GM19240 (cell line): ENCODE results near the gene CLIP2.
A peak's percentile ranks its signal among the peaks of the same experiment; 100 is the strongest.

Source experiments
- DNase-seq: peaks from one replicate; pipeline ENCODE4 v3.0.0; 2011; ENCODE audit warnings: low spot score; ENCODE audit not compliant: insufficient read length

The CLIP2 gene

DNA sequence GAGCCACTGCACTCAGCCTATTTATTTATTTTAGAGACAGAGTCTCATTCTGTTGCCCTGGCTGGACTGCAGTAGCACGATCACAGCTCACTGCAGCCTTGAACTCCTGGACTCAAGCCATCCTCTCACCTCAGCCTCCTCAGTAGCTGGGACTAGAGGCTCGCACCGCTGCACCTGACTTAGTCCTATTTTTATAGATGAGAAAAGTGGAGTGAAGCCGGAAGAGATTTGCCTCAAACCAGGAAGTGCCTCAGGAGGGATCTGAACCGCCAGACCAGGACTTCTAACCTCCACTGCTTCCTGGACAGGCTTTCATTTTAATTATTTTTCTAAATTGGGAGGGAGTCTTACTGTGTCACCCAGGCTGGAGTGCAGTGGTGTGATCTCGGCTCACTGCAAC, 17.5 kb upstream of the CLIP2 start:
- no peak for DNase-seq

DNA sequence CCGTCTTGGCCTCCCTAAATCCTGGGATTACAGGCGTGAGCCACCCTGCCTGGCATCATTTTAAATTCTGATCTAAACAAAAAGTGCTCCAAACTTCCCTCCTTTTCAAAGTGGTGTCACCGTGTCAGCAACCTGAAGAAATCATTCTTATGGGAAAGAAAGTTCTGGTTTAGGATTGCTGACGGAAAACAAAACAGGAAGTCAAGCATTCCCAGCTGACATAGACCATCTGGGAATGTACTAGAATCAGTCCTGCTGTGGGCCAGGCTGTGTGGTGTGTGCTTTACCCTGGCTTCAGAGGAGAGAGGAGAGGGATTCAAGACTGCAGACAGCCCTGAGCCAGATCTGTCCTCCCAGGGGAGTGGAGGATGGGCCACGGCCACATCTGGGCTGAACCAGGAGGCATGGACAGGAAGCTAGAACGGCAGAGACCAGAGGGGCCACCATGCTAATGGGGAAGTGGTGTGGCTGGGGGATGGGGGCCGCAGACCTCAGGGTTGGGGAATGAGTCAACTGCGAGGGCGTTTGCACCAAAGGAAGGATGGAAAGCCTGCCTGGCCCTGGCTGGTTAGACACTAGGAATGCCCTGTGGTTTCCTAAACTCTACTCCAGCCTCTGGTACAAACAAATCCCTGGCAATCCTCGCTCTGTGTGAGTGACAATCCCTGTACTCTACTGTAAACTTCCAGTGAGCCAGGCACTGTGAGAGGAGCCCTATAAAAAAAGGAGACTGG, 16.7 kb upstream of the CLIP2 start:
- DNase-seq = peak; percentile 87

DNA sequence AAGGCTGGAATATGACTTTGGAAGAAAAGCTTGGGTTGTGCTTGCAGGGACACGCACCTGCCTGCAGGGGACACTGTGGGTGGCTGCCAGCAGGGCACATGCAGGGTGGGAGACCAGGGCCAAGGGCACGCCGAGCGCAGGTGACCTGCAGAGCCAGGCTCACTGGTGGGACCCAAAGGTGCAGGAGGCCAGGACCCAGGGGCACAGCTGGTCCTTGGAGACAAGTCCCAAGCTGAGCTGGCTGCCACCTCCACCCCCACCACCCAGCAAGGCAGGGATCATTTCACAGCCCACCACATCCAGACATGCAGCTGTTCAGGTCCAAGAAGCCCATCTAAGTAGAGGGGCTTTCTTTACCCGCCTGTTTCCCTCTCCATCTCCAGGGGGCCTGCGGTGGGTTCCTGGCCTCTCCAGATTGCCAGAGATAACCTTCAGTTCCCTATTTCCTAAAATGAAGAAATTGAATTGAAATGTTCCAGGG, 13.8 kb upstream of the CLIP2 start:
- no peak for DNase-seq

DNA sequence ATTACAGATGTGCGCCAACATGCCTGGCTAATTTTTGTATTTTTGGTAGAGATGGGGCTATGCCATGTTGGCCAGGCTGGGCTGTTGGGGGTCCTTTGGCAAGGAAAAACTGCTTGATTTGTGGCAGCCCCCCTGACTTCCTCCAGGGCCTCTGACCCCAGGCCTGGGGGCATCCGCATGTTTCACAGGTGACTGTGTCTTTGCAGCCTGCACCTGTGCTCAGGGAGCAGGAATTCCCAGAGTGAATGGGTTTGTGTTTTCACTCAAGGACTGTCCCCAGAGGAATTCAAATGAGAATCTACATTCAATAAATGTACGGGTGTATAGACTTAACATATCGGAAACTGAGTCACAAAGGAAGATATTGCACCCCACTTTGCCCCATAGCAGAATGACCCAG, 11.6 kb upstream of the CLIP2 start:
- DNase-seq = no peak

DNA sequence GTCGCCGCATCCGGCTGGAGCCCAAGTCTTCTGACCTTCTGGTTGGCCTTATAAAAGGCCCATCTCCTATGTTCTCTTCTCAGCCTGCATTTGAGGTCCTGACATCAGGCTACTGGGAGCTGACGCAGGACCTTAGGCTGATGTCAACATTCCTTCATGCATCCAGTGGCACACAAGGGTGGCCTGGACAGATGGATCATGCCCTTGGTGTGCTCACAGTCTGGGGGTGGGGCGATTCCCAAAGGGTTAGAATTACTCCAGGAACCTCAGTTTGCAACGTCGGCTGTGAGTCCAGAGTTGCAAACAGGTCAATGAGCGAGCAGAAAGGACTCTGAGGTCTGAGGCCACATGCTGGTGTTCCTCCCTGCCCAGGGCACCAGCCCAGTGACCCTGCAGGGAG, 8.2 kb upstream of the CLIP2 start:
- DNase-seq = no peak

DNA sequence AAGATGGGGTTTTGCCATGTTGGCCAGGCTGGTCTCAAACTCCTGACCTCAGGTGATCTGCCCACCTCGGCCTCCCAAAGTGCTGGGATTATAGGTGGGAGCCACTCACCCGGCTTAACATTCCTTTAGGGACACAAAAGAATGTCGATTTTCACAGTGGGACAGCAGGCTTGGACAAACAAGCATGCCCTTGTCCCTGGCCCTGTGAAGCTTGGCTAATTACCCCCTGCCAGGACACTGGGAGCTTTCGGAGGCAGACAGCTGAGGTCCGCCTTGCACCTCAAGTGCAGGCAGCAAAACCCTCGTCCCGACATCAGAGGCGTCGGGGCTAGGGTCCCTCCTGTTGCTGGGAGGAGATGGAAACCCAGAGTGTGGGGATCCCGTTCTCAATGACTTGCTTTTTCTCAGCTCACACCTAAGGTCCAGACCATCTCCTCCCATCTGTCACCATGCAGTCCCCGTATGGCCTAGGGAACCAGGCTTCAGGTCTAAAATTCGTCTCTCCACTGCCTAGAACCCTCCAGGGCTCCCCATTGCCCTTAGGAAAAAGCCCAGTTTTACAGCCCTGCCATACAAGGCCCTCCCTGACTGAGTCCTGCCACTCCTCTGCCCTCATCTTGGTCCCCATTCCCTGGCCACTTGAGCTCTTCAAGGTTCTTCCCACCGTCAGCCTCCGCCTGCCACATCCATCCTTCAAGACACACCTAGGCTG, 6.3 kb upstream of the CLIP2 start:
- DNase-seq = no peak

DNA sequence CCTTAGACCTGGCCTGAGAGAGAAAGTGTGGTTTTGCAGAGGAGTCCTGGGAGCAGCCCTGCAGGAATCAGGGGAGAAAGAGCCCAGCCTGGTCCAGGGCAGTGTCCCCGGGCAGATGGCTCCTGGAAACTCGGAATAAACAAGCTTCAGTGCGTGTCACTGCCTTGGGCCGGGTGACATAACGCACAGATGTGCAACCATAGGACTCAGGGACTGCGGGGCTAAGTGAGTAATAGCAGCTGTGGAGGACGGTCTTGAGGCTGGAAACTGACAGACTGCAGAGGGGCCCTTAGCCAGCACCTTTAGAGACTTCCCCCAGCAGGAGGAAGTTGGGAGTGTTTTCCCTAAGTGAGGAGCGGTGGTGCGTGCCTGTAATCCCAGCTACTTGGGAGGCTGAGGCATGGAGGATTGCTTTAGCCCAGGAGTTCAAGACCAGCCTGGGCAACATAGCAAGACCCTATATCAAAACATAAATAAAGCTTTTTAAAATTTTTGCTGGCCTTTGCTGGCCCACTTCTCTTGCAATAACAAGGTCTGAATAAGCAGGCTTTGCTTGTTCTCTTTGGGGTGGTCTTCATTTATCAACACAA, 5.3 kb upstream of the CLIP2 start:
- DNase-seq = no peak

DNA sequence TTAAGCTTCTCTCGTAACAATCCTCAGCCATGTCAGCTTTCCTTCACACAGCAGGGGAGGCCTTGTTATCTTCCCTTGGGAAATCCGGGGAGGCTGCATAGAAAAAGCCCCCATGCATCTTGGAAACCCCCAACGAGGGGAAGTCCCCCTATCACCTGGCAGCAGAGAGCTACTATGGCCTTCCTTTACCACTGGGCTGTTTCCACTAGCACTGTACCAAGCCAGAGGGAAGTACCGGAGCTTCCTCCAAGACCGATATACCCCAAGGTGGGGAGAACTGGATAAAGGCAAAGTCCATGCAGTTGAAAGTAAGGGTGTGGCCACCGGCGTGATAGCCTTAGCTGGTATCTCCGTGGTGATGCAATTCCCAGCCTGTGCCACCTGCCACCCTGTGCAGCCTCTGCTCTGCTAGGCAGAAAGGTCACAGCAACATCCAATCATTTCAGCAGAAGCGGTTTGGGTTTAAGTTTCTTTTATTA, 4.4 kb upstream of the CLIP2 start:
- peak; percentile 47 for DNase-seq

DNA sequence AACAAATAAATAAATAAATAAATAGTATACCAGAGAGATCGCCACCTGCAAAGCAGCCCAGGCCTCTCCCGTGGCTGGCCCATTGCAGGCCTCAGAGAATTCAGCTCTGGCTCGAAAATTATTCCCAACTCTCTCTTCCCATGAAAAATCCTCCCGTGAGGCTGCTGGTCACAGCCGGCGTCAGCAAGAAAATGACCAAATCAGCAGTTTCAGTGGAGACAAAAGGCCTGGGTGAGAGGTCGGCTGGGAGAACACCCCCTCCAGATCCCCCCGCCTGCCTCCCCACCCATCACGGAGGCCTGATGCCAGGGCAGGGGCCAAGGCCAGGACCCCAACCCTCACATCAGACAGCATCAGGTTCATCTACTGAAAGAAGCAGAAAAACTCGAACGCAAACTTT, 3.1 kb upstream of the CLIP2 start:
- no peak for DNase-seq

DNA sequence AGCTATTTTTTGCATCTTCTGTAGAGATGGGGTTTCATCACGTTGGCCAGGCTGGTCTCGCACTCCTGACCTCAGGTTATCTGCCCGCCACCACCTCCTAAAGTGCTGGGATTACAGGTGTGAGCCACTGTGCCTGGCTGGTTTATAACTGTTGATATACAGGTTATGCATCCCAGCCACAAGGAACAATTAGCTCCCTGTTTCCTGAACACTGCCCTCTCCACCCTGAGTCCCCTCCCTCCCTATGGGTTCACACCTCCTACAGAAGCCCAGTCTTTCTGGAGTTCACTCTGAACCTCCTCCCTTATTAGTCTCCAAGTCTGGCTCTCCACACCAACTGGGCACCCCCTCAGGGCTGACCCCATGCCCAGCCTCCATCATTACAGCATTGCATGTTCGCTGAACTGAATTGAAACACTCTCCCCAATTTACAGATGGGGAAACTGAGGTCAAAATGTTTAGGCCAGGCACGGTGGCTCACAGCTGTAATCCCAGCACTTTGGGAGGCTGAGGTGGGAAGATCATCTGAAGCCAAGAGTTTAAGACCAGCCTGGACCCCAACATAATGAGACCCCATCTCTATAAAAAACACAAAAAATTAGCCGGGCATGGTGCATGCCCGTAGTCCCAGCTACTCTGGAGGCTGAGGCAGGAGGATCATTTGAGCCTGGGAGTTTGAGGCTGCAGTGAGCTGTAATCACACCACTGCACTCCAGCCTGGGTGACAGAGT, 1.7 kb upstream of the CLIP2 start:
- DNase-seq = no peak

DNA sequence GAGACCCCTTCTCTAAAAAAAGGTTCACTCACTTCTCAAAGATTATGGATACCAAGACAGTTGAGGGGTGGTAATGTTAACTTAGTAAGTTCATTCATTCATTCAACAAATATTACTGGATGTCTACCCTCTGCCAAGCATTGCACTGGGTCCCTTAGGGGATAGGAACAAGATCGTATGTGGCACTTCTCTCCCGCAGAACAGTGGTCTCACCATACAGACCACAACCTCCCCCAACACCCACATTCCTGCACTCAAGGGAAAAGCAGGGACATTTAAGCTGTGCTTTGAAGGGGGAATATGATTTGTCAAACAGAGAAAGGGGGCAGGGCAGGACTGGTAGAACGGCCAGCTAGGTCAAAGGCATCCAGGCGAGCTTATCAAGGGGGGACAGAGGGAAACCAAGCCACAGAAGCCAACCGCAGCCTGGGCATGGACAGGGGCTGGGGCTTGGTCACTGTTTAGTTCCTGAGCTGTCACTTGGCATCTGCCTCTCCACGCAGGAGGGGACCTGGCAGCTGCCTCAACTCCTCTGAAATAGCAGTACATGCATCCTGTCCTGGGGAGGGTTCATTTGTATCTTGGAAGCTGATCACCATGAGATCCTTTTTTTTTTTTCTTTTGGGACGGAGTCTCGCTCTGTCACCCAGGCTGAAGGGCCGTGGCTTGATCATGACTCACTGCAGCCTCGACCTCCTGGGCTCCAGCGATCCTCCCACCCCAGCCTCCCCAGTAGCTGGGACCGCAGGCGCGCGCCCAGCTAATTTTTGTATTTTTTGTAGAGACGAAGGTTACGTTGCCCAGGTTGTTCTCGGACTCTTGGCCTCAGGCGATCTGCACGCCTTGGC, 949 bp upstream of the CLIP2 start:
- DNase-seq = no peak

DNA sequence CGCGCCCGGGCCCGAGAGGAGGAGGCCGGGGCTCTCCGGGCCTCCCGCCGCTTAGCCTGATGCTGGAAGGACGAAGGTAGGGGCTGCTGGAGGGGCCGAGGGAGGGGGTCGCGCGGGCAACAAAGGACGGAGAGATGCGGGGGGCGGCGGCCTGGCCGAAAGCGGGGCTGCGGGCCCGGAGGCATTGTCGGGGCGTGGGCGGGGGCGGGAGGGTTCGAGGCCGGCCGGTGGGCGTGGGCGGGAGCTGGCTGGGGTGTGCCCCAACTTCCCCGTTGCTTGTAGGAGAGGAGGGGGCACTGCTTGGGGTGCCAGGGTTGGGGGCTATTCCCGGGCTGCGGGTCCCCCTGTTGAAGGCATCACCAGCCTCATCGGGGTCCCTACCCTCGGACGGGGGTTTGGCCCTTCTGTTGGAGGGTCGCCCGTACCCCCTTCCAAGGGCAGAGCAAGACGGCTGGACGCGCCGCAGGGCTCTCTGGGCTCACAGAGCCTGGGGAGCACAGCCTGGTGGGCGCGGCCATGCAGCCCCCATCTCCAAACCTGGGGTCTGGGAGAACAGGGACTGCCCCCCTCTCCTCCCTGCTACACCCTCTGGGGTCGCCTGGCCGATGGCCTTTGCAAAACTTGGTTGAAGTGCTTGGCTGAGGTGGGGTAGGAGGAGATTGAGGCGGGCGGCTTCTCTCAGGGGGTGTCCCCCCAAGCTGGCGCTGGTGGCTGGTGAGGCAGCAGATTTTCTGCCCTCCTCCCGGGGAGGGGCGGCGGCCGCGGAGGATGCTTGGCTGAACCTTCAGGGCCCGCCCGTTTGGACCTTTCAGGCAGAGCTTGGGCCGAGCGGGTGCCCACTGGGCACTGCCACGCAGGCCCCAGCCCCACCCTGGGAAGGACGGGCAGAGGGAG, 699 bp downstream of the CLIP2 start:
- DNase-seq = no peak

DNA sequence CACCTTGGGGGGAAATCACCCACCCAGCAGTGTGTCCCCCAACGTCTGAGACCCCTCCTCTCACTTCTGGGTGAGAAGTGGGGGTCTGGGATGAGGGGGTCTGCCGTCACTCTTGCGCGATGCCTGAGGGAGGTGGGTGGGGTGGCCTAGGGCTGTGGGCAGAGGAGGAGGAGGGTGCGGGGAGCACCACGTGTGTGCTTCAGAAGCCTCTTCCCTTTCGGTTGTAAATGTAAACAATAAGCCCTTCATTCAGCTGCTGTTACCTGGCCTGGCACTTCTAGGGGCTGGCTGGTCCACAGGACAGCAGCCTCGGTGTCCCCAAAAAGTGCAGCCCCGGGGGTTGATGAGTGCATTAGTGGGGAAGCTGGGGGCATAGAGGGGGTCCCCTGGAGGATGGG, 1.3 kb downstream of the CLIP2 start:
- DNase-seq = no peak

DNA sequence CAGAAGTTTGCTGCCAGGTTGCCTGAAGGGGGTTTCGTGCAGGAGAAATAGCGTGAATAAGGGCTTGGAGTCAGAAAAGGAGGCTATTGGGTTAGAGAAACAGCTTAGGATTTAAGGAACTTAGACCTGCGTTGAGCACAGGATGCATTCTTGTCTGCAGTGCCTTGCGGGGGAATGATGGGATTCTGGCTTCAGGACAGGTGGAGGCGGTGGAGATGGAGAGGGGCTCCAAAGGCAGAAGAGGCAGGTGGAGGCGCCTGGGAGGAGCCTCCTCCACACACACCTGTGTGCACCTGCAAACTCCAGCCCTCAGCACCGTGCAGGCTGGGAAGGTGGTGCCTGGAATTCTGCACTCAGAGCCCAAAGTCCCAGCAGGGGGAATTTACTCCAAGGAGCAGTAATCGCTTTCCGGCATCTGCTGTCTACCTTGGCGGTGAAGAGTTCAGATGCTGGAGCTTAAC, 1.8 kb downstream of the CLIP2 start:
- DNase-seq = no peak

DNA sequence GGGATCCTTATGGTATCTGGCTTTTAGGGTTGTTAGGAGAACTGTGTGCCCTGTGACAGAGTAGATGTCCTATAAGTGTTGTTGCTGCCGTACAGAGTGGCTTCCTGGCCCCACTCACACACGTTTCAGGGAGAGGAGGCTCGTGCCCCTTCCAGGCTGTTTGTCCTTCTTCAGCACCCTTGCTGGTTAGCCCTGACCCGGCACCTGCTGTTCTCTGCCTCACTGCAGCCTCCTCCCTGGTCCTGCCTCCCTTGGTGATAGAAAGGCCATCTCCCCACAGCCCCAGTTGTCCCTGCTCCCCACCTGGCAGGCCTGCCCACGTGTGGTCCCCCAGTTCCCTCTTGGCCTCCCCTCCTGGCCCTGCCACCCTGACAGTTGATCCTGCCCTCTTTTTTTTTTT, 2.3 kb downstream of the CLIP2 start:
- no peak for DNase-seq

DNA sequence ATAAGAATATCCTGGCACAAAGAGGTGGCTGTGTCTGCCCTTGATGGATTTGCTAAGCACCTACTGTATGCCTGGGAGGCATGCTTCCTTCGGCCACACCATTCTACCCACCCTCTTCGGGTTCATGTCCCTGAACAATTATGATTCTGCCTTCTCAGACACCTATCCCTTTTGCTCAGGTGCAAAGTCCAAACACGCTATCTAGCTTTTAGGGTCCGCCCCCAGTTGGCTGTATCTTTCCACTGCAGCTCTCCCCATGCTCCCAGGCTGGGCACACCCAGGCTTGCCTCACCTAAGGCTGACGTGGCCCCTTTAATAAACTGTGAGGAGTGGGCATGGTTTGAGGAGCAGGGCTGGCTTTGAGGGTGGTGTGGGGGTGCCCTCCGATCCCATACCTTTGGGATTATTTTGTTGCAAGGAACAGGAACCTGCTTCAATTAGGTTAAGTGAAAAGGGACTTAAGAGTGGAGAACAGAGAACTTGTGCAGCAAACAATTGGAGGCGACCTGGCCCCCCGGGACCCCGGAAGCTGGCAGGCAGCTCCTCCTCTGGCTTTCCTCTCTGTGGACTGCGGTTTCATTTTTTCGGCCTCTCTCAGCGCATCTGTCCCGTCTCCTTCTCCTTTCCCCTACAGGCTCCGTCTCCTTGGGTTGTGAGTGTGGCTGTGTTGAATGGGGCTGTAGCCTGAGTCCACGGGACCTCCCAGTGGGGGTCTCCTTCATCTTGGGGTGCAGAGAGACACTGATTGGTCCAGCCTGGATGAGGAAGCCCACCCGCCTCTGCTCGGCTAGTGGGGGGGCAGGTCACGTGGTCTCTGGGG, 3.8 kb downstream of the CLIP2 start:
- no peak for DNase-seq

DNA sequence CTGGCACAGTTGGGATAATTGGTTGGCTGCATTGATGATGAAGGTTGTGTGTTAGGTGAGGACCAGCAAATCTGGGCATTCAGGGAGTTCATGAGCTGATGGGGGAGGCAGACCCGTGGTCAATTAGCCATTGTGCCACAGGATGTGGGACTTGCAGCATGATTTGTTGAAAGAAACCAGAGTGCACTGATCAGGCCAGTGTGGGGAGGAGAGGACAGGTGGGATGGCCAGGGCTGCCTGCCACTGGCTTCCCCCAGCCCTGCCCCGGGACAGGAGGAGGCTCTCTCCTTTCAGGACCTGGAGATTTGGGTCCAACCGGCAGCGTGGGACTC, 4.3 kb downstream of the CLIP2 start:
- no peak for DNase-seq

DNA sequence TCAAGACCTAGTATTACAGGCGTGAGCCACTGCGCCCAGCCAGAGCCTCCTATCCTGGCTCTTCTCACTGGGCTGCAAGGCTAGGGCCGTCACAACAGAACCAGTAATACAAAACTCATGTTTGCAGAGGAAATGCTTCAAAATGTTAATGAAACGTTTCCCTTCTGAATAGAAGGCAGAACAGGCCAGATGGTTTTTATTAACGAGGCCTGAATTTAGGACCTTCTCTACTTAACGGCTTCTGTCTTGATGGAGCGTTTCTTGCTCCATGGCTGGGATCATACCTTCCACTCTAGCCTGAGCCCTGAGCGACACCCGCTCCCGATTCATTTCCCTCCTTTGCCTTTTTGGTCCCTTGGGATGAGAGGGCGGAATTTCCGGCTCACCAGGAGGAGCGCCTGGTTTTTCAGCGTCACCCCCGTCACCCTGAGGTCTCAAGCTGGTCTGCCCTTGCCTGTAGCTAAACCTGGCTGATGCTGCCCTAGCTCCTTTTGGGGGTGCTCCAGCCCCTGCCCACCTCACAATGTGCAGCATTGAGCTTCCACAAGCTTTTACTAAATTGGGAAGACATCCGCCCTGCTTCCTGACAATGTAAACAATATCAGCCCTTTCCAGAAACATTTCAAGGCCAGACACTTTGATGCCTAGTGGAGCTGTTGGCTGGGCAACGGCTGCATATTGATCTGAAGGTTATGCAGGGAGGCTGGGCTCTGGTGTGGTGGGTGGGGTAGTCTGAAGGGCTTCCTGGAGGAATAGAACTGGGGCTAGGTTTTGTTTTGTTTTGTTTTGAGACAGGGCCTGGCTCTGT, 5.2 kb downstream of the CLIP2 start:
- DNase-seq = no peak
